ENCODE measurements around the gene CAMK2D. TPM values are rescaled to one million over a fixed set of nuclear protein-coding genes. Genes with fewer than 3 reads are reported as not detected.

The CAMK2D gene
- total RNA-seq, 1 experiment from 2014 or later, result 9.0 TPM

GRCh38 chr4:113468165-113469022 is 293.1 kb downstream of the CAMK2D start:
- Mint-ChIP-seq H3K4me3 (no peak overlapping the region), H3K27ac (peak overlapping the region; percentile 56 to 93 (median 91); a peak in 6 of 7 replicates), H3K36me3 (ENCODE audit: insufficient read depth in 1 of 3, low read depth in 3 of 3) (peaks cover 0 to 6% (median 5%) of the 10 kb centered on the region in 3 experiments; a peak in 4 of 7 replicates), H3K27me3 (ENCODE audit: low read depth) (no peaks in the 10 kb centered on the region; the same call in 1 of the 2 replicates), H3K4me1 (peaks cover 27 to 28% of the 10 kb centered on the region in 2 experiments), H3K9me3 (no peaks in the 10 kb centered on the region)
- Histone ChIP-seq H3K23me2 (ENCODE audit: insufficient read length, low read depth, low read length, poor library complexity, severe bottlenecking) (no peaks in the 10 kb centered on the region), H3K9ac (ENCODE audit: extremely low read depth, insufficient read length, low read length) (no peak overlapping the region), H4K20me1 (ENCODE audit: control insufficient read depth, insufficient read depth, insufficient read length) (no peaks in the 10 kb centered on the region), H3K18ac (ENCODE audit: insufficient read length, low read depth, low read length) (no peak overlapping the region), H4K8ac (replicated peaks; ENCODE audit: insufficient read length, low read depth, low read length) (no peak overlapping the region), H4K91ac (ENCODE audit: insufficient read length, low read depth, low read length) (no peak overlapping the region), H2BK5ac (ENCODE audit: insufficient read length, low read length) (no peak overlapping the region), H2BK20ac (ENCODE audit: low read depth, low read length, poor library complexity, severe bottlenecking) (no peak overlapping the region), H3K9me3 (ENCODE audit: control insufficient read depth, low read depth, low read length) (no peaks in the 10 kb centered on the region), H3K79me1 (ENCODE audit: insufficient read depth, low read depth, low read length, poor library complexity, severe bottlenecking) (no peaks in the 10 kb centered on the region), H3K14ac (ENCODE audit: insufficient read depth, low read length) (no peak overlapping the region), H3K4me1 (ENCODE audit: insufficient read depth, low read length) (peaks cover 5% of the 10 kb centered on the region; the same call in 1 of the 2 replicates), H2BK120ac (ENCODE audit: low read depth, low read length, poor library complexity, severe bottlenecking) (no peak overlapping the region), H2BK12ac (ENCODE audit: insufficient read length, low read depth, low read length) (no peak overlapping the region), H3K4me2 (ENCODE audit: insufficient read depth, insufficient read length, low read length) (no peak overlapping the region), H4K5ac (ENCODE audit: insufficient read length, low read depth, low read length) (no peak overlapping the region), H3K27ac (ENCODE audit: insufficient read length, low read depth, low read length) (peak overlapping the region; percentile 33), H3K23ac (ENCODE audit: insufficient read length, low read depth, low read length) (no peak overlapping the region), H3K27me3 (ENCODE audit: insufficient read depth, low read length) (no peaks in the 10 kb centered on the region), H2BK15ac (ENCODE audit: low read depth, low read length) (no peak overlapping the region), H2AK5ac (ENCODE audit: insufficient read length, low read length) (no peak overlapping the region), H2AFZ (ENCODE audit: low read length) (no peak overlapping the region), H3K79me2 (ENCODE audit: insufficient read depth, low read length) (no peaks in the 10 kb centered on the region), H3K56ac (ENCODE audit: insufficient read length, low read depth, low read length) (no peak overlapping the region), H3T11ph (ENCODE audit: low read length) (no peak overlapping the region), H3K4ac (ENCODE audit: low read depth, low read length) (no peak overlapping the region)
- no CpG with 5 or more reads among the region's 8 CpGs for WGBS (ENCODE audit: extremely low coverage, insufficient read length, low lambda C conversion rate)
- no peak for TF ChIP-seq CTCF (conservative IDR thresholded peaks at IDR 0.05)
- peak; percentile 73 for DNase-seq
